ENCODE measurements around the gene VAV2.
A peak's percentile ranks its signal among the peaks of the same experiment; 100 is the strongest.

Gene VAV2

DNA sequence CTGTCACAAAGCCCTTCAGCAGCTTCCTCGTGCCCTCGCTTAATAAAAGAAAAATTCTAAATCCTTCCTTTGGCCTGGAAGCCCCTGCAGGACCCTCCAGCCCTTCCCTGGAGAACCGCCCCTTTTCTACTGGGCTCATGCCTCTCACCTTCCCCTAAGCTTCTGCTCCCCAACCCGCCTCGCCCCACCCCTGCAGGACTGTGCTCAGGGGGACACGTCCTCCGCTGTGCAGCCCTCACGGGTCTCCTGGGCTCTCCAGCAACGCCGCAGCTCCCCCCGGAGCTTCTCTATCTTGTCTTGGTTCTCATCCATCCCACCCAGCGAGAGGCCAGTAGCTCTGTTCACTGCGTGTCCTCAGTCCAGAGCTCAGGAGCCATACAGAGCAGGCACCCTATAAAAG is 188.4 kb downstream of the VAV2 start:
- no peak for DNase-seq (ENCODE audit: low spot score)

DNA sequence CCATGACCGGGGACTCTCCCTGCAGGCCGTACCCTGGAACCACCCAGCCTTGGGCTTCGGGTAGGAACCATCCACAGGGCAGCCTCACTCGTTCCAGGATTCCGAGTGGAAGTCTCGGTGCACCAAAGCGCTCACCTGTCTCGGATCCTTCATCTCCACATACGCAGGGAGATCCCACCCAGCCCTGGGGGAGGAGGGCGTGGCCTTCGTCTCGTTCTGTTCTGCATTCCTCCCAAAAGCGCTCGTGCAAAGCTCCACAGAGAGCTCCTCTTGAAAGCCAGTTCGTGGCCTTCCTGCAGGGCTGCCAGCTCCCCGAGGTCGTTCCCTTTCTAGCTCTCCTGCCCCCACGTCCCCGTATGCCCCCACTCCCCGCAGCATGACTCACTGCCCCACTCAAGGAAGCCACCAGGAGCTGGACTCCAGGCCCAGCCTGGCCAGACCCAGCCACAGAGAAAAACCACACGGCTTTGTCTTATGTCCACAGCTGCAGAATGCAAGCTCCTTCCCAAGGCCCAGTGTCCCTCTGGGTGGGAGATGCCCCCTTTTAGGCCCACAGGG is 189.0 kb downstream of the VAV2 start:
- DNase-seq (ENCODE audit: low spot score) = no peak

DNA sequence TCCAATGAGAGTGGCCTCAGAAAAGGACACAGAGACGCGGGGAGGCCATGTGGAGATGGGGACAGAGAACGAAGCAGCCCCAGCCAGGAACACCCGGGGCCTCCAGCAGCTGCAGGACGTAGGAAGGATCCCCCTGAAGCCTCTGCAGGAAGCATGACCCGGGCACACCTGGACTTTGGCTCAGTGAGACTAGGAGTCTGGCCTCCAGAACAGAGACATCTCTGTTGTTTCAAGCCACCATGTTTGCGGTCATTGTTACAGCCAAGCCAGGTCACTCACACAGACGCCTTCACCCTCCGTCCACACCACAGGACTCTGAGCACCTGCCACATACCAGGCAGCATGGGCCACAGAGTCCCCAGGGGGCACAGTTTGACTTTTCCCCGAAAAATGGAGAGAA is 190.4 kb downstream of the VAV2 start:
- no peak for DNase-seq (ENCODE audit: low spot score)

GRCh38 chr9:133800266-133800665 is 191.9 kb downstream of the VAV2 start:
- DNase-seq (ENCODE audit: low spot score) = no peak

DNA sequence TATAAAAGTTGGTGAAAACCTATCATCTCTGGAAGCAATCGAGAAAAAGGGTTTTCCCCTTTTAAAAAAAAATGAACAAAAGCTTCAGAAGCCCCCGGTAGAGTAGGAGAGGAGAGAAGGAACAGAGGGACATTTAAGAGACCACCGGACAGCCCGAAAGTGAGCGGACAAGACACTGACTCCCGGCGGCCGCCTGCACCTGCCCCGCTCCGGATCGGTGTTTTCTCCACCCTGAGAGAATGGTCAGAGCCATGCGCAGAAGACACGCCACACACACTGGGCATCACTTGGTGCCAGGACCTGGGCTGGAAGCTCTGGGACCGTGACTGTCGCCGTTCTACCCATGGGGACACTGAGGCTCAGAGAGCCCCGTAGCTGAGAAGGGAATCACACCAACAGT is 192.4 kb downstream of the VAV2 start:
- no peak for DNase-seq (ENCODE audit: low spot score)

DNA sequence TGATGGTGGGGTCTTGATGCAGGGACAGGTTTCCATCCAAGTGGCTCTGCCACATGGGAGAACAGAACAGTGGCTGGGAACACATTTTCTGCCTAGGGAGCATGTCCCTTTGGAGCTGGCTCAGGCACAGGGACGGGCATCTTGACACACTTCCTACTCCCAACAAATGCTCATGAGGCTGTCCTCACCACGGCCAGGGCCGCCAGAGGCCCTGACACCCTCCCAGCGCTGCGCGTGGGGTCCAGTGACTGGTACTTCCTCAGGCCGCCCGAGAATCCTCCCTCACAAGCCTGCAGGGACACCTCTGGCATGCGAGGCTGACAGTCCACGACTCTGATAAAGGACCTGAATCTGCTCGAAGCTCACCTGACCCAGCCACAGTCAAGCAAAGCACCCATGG is 193.0 kb downstream of the VAV2 start:
- DNase-seq (ENCODE audit: low spot score) = no peak

GRCh38 chr9:133798160-133798559 is 194.0 kb downstream of the VAV2 start:
- no peak for DNase-seq (ENCODE audit: low spot score)

DNA sequence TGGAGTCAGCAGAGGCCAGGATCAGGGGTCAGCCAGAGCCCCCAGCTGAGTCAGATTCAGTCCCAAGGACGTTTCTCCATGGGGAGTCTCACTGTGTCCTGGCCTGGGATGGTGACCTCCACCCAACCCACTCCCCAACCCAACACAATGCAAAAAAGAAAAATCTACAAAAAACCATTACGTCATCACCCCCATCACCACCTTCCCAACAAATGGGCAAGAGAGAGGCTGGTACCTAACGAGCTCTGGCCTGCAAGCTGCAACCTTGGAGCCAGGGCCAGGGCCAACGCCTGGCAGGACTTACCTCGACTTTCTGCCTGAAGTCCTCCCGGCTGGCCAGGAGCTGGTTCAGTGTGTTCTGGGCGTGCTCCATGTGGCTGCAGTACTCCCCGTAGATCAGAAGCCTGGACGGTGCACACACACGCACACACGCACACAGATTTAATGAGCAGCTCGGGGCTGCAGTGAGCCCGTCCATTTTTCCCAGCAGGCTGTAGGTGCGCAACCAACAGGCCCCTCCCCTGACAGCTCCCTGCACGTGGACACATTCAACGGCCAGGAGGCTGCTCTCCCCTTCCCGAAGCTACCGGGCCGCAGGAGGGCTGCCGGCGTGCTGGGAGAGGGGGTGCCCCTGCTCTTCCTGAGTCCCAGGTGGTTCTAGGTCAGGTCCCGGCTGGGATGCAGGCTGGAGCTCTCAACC is 194.6 kb downstream of the VAV2 start:
- DNase-seq (ENCODE audit: low spot score) = no peak

GRCh38 chr9:133796562-133796961 is 195.6 kb downstream of the VAV2 start:
- DNase-seq (ENCODE audit: low spot score) = no peak

- DNase-seq (ENCODE audit: low spot score) = no peak
Observed at GRCh38 chr9:133795049-133795448, 197.1 kb downstream of the VAV2 start.

GRCh38 chr9:133794016-133794760 is 197.9 kb downstream of the VAV2 start:
- DNase-seq (ENCODE audit: low spot score) = no peak

DNA sequence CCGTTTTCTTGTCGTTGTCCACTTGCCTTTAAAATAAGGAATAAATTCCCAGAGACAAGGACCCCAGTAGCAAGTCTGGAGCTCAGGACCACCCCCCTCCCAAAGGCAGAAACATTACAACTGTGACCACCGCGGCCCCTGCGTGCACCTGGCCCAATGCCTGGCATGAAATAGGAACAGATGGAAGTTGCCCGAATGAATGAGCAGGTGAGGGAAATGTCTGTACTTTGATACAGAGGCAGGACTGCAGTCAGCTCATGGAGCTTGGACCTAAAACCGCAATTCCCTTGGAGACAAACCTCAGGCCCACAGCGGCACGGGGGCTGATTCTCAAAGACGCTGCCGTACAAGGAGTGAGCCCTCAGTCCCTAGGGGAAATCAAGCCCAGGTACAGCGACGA is 198.7 kb downstream of the VAV2 start:
- DNase-seq (ENCODE audit: low spot score) = no peak

DNA sequence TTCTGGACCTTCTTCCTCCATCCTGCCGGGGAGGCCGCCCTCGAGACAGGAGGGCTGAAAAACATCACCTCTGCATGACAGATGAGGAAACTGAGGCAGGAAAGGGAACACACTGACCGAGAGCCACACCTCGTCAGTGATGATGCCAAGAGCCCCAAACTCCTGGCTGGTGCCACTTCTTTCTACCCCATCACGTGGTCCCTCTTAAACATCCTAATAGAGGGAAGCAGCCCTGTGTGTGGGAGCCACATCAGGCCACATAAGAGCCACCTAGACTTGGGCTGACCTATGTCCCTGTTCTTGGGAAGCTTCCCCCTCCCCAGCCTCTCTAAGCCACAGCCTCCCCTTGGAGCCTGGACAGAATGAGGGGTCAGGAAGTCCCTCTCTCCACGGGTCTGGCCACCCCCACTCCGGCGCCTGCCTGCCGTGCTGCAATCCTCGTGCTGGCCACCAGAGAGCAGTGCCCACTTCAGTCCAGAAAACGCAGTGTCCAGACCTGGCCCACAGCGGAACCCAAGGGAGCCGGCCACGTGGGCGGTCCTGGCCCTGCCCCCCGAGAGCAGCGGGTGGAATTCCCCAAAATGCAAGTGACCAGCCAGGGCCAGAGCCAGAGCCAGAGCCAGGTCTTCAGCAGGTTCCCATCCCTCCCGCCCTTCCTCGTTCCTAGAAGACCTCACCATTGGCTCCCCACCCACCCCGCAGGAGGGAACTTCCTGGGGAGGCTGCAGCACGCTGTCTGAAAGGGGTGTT is 199.2 kb downstream of the VAV2 start:
- DNase-seq (ENCODE audit: low spot score) = peak; percentile 61

DNA sequence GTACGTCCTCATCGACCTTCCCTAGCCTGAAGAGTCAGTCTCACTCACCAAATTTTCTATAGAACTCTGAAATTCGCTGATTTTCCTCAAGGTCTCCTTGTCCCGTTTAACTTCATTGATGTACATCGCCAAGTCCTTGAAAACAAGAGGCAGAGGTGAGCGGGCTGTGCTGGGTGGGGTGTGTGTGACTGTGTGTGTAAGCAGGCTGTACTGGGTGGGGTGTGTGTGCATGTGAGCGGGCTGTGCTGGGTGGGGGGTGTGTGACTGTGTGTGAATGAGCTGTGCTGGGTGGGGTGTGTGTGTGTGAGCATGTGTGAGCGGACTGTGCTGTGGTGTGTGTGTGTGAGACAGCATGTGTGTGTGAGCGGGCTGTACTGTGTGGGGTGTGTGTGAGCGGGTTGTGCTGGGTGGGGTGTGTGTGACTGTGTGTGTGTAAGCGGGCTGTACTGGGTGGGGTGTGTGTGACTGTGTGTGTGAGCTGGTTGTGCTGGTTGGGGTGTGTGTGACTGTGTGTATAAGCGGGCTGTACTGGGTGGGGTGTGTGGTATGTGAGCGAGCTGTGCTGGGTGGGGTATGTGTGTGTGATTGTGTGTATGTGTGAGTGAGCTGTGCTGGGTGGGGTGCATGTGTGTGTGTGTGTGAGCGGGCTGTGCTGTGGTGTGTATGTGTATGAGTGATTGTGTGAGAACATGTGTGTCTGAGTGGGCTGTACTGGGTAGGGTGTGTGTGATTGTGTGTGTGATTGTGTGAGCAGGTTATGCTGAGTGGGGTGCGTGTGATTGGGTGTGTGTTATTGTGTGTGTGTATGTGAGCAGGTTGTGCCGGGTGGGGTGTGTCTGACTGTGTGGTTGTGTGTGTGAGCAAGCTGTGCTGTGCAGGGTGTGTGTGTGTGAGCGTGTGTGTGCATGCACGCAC is 200.1 kb downstream of the VAV2 start:
- DNase-seq (ENCODE audit: low spot score) = no peak

DNA sequence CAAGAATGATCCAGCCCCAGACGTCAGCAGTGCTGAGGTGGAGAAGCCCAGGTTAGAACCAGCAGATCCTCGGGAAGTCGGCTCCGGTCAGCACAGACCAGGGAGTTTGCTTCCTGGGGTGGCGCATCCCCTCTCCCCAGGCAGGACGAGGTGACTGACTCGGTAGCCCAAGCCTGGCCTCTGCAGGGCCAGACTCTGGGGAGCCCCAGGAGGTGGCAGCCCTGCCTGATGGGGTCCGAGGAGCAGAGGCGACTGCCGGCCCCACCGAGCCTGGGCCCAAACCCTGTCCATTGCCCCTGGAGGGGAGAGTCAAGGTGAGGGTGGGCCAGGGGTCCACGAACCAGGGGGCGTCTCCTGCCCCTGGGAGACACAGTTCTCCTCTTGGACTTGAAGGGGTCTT is 201.1 kb downstream of the VAV2 start:
- DNase-seq (ENCODE audit: low spot score) = no peak

GRCh38 chr9:133789778-133790177 is 202.3 kb downstream of the VAV2 start:
- DNase-seq (ENCODE audit: low spot score) = no peak

DNA sequence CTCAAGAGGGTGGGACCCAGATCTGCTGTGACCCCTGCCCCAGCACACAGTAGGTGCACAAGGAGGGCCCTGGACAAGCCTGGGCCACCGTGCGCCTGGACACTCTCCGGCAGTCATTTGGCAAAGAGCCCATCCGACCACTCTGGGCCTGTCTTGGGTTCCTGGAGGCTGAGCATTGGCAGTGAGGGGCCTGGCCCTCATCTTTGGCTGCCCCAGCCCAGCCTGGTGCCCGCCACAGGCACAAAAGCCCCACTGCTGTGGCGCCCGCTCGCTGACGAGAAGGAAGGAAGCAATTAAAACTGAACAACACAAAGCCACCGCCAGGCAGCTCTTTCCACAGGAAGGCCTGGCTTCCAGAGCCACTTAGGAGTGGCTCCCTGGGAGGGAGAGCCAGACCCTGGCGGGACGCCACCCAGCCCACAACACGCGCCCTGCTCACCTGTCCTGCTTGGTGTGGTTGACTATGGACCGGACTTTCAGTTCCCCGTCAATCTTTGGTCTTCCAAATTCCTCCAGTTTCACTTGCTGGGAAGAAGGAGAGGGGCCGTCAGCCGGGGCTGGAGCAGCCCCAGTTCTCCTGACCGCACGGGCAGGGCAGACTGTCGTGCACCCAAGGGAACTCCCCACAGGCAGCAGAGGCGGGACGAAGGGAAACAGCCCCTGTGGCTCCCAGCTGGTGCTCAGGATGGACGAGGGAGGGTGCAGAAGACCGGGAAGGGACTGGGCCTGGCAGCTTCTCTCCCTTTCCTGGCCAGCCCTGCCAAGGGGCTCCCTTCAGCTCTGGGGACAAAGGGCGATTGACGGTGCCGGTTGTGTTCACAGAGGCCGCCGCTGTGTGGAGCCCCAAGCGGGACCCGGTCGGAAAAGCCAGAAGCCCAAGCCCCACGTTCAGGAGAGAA is 203.1 kb downstream of the VAV2 start:
- DNase-seq (ENCODE audit: low spot score) = no peak

GRCh38 chr9:133788045-133788818 is 203.9 kb downstream of the VAV2 start:
- no peak for DNase-seq (ENCODE audit: low spot score)

DNA sequence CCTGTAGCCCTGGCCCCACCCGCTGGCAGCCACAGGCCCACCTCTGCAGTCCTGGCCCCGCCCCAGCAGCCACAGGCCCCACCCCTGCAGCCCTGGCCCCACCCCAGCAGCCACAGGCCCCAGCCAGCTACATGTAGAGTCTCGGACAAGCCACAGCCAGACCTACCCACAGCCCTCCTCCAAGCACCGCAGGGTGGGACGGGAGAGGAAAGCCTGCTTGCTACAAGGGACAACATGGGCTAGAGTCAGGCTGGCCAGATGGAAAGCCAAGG is 204.4 kb downstream of the VAV2 start:
- no peak for DNase-seq (ENCODE audit: low spot score)
